HCT116 (cell line): ENCODE results near the gene SFRP2. TPM values are rescaled to one million over a fixed set of nuclear protein-coding genes. Genes with fewer than 3 reads are reported as not detected.

ENCODE experiments used
- ATAC-seq: fragments of 200-7000 bp; cut with Tn5 transposase; 2 replicates; pipeline ENCODE4 v1.9.1; 2020; ENCODE audit warnings: mild to moderate bottlenecking, moderate library complexity
- BruUV-seq: library from RNA; stranded (reverse); fragments of 400-500 nt; replicated peaks from 2 replicates; lab custom pipeline; 2021; lab: Mats Ljungman, UMichigan
- CTCF ChIA-PET: fragments of 300-600 bp; sonication (Branson Sonifier 250); formaldehyde crosslinking; loops from one replicate; lab custom pipeline; 2021; ENCODE audit warnings: antibody characterized with exemption; lab: Charles Lee
- POLR2A ChIA-PET: fragments of 300-600, 350-600 bp; sonication (Branson Sonifier 250); formaldehyde crosslinking; loops from one replicate; lab custom pipeline; 2021; ENCODE audit warnings: antibody characterized with exemption; lab: Charles Lee
- RAD21 ChIA-PET, 2 experiments: fragments of 300-600 bp; sonication (Branson Sonifier 250); formaldehyde crosslinking; loops; one replicate each; lab custom pipeline; 2023; ENCODE audit warnings: low total read pairs in 2 of 2; ENCODE audit not compliant: uncharacterized antibody in 2 of 2, unreplicated experiment in 2 of 2, low non-redundant PET in 1 of 2; lab: Charles Lee
- DNase-seq: peaks from one replicate; pipeline ENCODE4 v3.0.0-alpha.2; 2010; ENCODE audit warnings: low read depth, low spot score
- H2AFZ ChIP-seq: fragments of 200-600 bp; shearing (Covaris generic), sonication (generic); 2 replicates; pipeline ENCODE4 v1.6.1; 2017; ENCODE audit warnings: low read depth, mixed run types, mixed read lengths, antibody characterized with exemption, low read length; ENCODE audit not compliant: poor library complexity, severe bottlenecking
- H3K27ac ChIP-seq: 2 replicates; pipeline ENCODE4 v1.5.1; 2012; ENCODE audit warnings: low read depth, low read length
- H3K27me3 ChIP-seq: fragments of 200-600 bp; sonication (generic); 2 replicates; pipeline ENCODE4 v1.6.1; 2016; ENCODE audit warnings: mixed run types, low read length, mixed read lengths; ENCODE audit not compliant: insufficient read depth
- H3K36me3 ChIP-seq, 2 experiments: fragments of 200-500 bp in 1 of 2; fragments of 200-600 bp in 1 of 2; sonication (Bioruptor generic) in 1 of 2; sonication (generic) in 1 of 2; 2 replicates each; pipeline versions ENCODE4 v1.5.1 to v1.6.1; 2014 to 2016; ENCODE audit warnings: low read length in 2 of 2, inconsistent platforms in 1 of 2, mixed read lengths in 1 of 2, mixed run types in 1 of 2; ENCODE audit not compliant: insufficient read depth in 2 of 2, control insufficient read depth in 1 of 2
- H3K4me1 ChIP-seq, 2 experiments: fragments of 200-600 bp in 1 of 2; sonication (generic) in 1 of 2; 2 replicates each; pipeline versions ENCODE4 v1.5.1 to v1.6.1; 2012 to 2017; ENCODE audit warnings: low read length in 2 of 2, inconsistent platforms in 1 of 2, mild to moderate bottlenecking in 1 of 2, mixed read lengths in 1 of 2, mixed run types in 1 of 2, moderate library complexity in 1 of 2; ENCODE audit not compliant: insufficient read depth in 2 of 2, control insufficient read depth in 1 of 2
- H3K4me2 ChIP-seq: fragments of 200-600 bp; sonication (generic); 2 replicates; pipeline ENCODE4 v1.6.1; 2017; ENCODE audit warnings: mixed run types, low read length, mixed read lengths
- H3K4me3 ChIP-seq, 2 experiments: fragments of 200-600 bp in 1 of 2; sonication (generic) in 1 of 2; replicated peaks in 1 of 2; 2 replicates each; pipeline ENCODE4 v1.5.1; 2011 to 2016; ENCODE audit warnings: low read length in 2 of 2, control low read depth in 1 of 2, low read depth in 1 of 2, mild to moderate bottlenecking in 1 of 2, mixed read lengths in 1 of 2, mixed run types in 1 of 2
- H3K79me2 ChIP-seq: fragments of 200-600 bp; sonication (generic); 2 replicates; pipeline ENCODE4 v1.6.1; 2017; ENCODE audit warnings: mild to moderate bottlenecking, mixed run types, low read length, moderate library complexity, mixed read lengths; ENCODE audit not compliant: insufficient read depth
- H3K9ac ChIP-seq: fragments of 200-600 bp; sonication (generic); 2 replicates; pipeline ENCODE4 v1.6.1; 2016; ENCODE audit warnings: low read length, mixed read lengths
- H3K9me2 ChIP-seq: fragments of 200-600 bp; sonication (generic), shearing (Covaris generic); 2 replicates; pipeline ENCODE4 v1.6.1; 2017; ENCODE audit warnings: mixed run types, mild to moderate bottlenecking, moderate library complexity; ENCODE audit not compliant: insufficient read depth
- H3K9me3 ChIP-seq, 2 experiments: fragments of 200-500 bp in 1 of 2; fragments of 200-600 bp in 1 of 2; sonication (Bioruptor generic) in 1 of 2; sonication (generic) in 1 of 2; 2 replicates each; pipeline ENCODE4 v1.6.1; 2014 to 2017; ENCODE audit warnings: low read length in 2 of 2, mixed read lengths in 2 of 2, inconsistent platforms in 1 of 2, low read depth in 1 of 2, mild to moderate bottlenecking in 1 of 2, mixed run types in 1 of 2, moderate library complexity in 1 of 2; ENCODE audit not compliant: control insufficient read depth in 1 of 2, insufficient read depth in 1 of 2
- H4K20me1 ChIP-seq: fragments of 200-600 bp; sonication (generic), shearing (Covaris generic); 2 replicates; pipeline ENCODE4 v1.6.1; 2017; ENCODE audit warnings: mixed run types, mild to moderate bottlenecking, moderate library complexity; ENCODE audit not compliant: insufficient read depth
- CBX3 ChIP-seq: IDR thresholded peaks from 2 replicates; pipeline ENCODE4 v1.6.1; 2012; ENCODE audit warnings: low read depth
- CEBPB ChIP-seq: IDR thresholded peaks from 2 replicates; pipeline ENCODE4 v1.6.1; 2012; ENCODE audit warnings: low read depth
- CTCF ChIP-seq, 3 experiments: fragments of 200-600 bp in 1 of 3; sonication (generic) in 1 of 3; IDR thresholded peaks in 2 of 3; conservative IDR thresholded peaks in 1 of 3; 2 replicates each; pipeline ENCODE4 v1.5.1; 2012 to 2017; ENCODE audit warnings: low read depth in 2 of 3, low read length in 2 of 3, antibody characterized with exemption in 1 of 3, borderline replicate concordance in 1 of 3, control low read depth in 1 of 3, mild to moderate bottlenecking in 1 of 3, mixed read lengths in 1 of 3, mixed run types in 1 of 3, moderate library complexity in 1 of 3; ENCODE audit not compliant: insufficient read depth in 1 of 3
- ELF1 ChIP-seq: IDR thresholded peaks from 2 replicates; pipeline ENCODE4 v1.6.1; 2012; ENCODE audit warnings: low read depth, borderline replicate concordance
- FOSL1 ChIP-seq: IDR thresholded peaks from 2 replicates; pipeline ENCODE4 v1.6.1; 2012; ENCODE audit warnings: low read depth
- POLR2AphosphoS5 ChIP-seq: IDR thresholded peaks from 2 replicates; pipeline ENCODE4 v1.6.1; 2011; ENCODE audit warnings: mild to moderate bottlenecking, low read depth, low read length, moderate library complexity
- RAD21 ChIP-seq: IDR thresholded peaks from 2 replicates; pipeline ENCODE4 v1.6.1; 2012; ENCODE audit warnings: low read depth, mild to moderate bottlenecking
- REST ChIP-seq: IDR thresholded peaks from 2 replicates; pipeline ENCODE4 v1.6.1; 2012; ENCODE audit warnings: low read depth
- SIN3A ChIP-seq: IDR thresholded peaks from 2 replicates; pipeline ENCODE4 v1.6.1; 2012; ENCODE audit warnings: low read depth
- SP1 ChIP-seq: IDR thresholded peaks from 2 replicates; pipeline ENCODE4 v1.6.1; 2012; ENCODE audit warnings: low read depth
- ZFX ChIP-seq: fragments of 450-650 bp; IDR thresholded peaks from 2 replicates; pipeline ENCODE4 v1.6.1; 2017
- intact Hi-C: fragments of 100-400 bp; cut with micrococcal nuclease; formaldehyde crosslinking; loops from 2 replicates; pipeline ENCODE4 v1.10.0; 2022
- total RNA-seq: library from RNA; stranded (reverse); gene quantifications from one replicate; pipeline ENCODE4 v1.2.1, GENCODE V29; 2021; ENCODE audit not compliant: unreplicated experiment

The SFRP2 gene
- total RNA-seq, 1 experiment from 2014 or later, result 0.22 TPM

GRCh38 chr4:153825126-153825525 lies 36.2 kb upstream of the SFRP2 start:
- POLR2A ChIA-PET, result no interaction called here
- no peak overlapping the region for H3K4me2 ChIP-seq
- H3K4me3 ChIP-seq, result no peak overlapping the region
- H2AFZ ChIP-seq, result no peak overlapping the region
- ATAC-seq, result no peak
- TF ChIP-seq REST (no peak), RAD21 (no peak), FOSL1 (no peak), CTCF (IDR thresholded peaks at IDR 0.05 in 2 of 3, conservative IDR thresholded peaks at IDR 0.05 in 1 of 3; ENCODE audit: borderline replicate concordance in 1 of 3, insufficient read depth in 1 of 3, low read depth in 2 of 3, low read length in 2 of 3) (no peak), SP1 (no peak), ELF1 (no peak), CBX3 (no peak), CEBPB (no peak), ZFX (no peak), SIN3A (no peak), POLR2AphosphoS5 (no peak)
- TF ChIP-seq, all 23 proteins: peak for 0
- no peak for DNase-seq
- intact Hi-C loops, result no loop called here
- no peaks in the 10 kb centered on the region for H3K4me1 ChIP-seq
- RAD21 ChIA-PET, result no interaction called here
- no peak overlapping the region for H3K27ac ChIP-seq
- no peaks in the 10 kb centered on the region for H3K79me2 ChIP-seq
- H3K9ac ChIP-seq, result no peak overlapping the region
- no peaks in the 10 kb centered on the region for H3K9me3 ChIP-seq
- no peaks in the 10 kb centered on the region for H3K27me3 ChIP-seq
- no TSS peak for BruUV-seq
- no peaks in the 10 kb centered on the region for H3K9me2 ChIP-seq
- H3K36me3 ChIP-seq, result no peaks in the 10 kb centered on the region
- H4K20me1 ChIP-seq, result no peaks in the 10 kb centered on the region
- CTCF ChIA-PET, result no interaction called here
